Stimulated activated CD8-positive, alpha-beta memory T cell treated with anti-CD3 and anti-CD28 coated beads, Interleukin-4, amount 100 ng/mL, for 48 hours (primary cell): ENCODE results near the gene PRIM2.
"Not testable (repeated sequence)": the region's sequence is repeated elsewhere in the genome, so short reads cannot be mapped to it uniquely, and the experiment has no call there.

Experiments
- DNase-seq: peaks from one replicate; pipeline ENCODE4 v3.0.0-alpha.2; 2020

PRIM2 gene

GRCh38 chr6:57310095-57310816, 7.2 kb upstream of the PRIM2 start:
- not testable (repeated sequence) for DNase-seq

DNA sequence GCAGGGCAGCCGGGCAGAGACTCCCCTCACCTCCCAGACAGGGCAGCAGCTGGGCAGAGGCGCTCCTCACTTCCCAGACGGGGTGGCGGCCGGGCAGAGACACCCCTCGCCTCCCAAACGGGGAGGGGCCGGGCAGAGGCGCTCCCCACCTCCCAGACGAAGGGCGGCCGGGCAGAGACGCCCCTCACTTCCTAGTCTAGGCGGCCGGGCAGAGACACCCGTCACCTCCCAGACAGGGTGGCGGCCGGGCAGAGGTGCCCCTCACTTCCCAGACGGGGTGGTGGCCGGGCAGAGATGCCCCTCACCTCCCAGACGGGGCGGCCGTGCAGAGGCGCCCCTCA, 6.6 kb upstream of the PRIM2 start:
- no peak for DNase-seq

- not testable (repeated sequence) for DNase-seq
Observed at GRCh38 chr6:57311300-57312003, 6.0 kb upstream of the PRIM2 start.

DNA sequence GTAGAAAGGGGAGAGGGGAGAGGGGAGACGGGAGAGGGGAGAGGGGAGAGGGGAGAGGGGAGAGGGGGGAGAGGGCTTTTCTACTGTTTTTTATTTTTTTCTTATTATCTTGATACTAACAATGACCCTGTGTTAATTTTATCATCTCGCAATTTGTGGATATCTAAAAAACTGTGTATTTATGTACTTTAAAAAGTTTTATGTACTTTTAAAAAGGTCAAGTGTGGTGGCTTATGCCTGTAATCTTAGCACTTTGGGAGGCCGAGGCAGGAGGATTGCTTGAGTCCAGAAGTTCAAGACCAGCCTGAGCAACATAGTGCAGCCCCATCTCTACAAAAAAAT, 5.5 kb upstream of the PRIM2 start:
- DNase-seq = no peak

DNA sequence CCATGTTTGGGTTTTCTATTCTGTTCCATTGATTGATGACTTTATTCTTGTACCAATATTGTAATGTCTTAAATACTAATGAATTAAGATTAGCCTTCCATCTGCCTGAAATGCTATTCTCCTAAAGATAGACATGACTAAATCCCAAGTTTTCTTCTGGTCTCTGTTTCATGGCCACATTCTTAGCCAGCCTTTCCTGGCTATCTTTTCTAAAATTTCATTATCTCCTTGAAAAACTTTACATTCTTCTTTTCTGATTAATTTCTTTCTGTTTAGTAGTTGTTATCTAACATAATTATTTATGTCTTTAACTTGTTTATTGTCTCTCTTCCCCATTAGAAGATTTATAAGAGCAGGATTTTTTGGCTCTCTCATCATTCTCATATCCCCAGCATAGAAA, 4.4 kb upstream of the PRIM2 start:
- DNase-seq = no peak

DNA sequence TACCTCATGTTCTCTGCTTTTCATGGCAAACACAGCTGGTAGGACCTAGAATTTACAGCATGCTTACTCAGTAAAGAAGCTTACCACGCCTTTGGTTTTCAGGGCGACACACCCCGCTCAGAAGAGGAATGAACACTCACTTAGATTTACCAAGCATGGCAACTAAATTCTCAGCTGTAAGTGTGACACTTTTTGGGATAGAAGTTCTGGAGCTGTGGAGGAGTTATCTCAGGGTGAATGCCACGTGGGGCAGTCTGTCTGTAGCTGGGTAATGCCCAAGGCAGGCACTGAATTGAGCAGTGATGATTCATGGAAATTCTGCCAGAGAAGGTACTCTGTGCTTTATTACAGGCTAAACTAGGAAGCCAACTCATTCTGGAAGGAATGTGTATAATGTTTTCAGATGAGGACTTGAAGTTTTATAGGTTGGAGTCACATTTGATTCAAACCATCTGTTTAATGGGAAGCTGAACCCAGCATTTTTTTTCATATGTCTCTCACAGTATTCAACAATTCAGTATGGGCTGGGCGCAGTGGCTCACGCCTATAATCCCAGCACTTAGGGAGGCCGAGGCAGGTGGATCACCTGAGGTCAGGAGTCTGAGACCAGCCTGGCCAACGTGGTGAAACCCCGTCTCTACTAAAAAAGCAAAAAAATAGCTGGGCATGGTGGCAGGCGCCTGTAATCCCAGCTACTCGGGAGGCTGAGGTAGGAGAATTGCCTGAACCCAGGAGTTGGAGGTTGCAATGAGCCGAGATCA, 3.5 kb upstream of the PRIM2 start:
- no peak for DNase-seq

DNA sequence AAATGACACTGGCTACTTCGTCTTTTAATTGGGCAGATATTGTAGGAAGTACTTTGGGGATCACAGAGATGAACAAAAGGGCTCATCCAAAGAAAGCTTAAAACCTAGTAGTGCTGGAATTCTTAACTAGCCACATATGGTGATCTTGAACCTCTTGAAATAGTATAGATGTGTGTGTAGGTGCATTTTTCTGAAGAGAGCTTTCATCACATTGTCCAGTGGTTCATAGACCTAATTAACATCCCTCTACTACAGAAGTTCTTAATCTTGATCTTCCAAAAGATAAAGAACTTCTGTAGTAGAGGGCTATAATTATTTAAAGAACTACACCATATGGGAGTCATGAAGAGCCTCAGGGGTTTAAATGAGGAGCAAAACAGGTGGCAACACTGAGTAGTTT, 2.3 kb upstream of the PRIM2 start:
- no peak for DNase-seq

GRCh38 chr6:57315851-57316250, 1.6 kb upstream of the PRIM2 start:
- DNase-seq = no peak

- DNase-seq = peak; percentile 82
Observed at GRCh38 chr6:57316581-57317059, 810 bp upstream of the PRIM2 start.

DNA sequence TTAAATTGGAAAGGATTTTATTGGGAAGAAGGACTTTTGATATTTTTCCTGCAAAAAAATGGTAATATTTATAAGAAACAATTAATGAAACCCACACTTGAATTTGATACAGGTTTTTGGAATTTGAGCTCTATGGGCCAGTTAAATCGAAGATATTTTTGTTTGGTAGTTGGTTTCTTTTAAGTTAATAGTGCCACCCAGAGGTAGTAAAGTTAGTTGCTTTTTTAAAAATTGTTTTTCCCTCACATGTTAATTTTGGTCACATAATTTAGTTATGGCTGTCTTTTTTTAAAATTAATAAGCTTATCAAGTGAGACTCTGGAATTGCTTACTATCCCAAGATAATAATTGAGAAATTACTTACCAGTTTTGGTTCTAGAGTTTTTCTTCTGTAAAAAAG, 7.1 kb downstream of the PRIM2 start:
- DNase-seq = no peak

DNA sequence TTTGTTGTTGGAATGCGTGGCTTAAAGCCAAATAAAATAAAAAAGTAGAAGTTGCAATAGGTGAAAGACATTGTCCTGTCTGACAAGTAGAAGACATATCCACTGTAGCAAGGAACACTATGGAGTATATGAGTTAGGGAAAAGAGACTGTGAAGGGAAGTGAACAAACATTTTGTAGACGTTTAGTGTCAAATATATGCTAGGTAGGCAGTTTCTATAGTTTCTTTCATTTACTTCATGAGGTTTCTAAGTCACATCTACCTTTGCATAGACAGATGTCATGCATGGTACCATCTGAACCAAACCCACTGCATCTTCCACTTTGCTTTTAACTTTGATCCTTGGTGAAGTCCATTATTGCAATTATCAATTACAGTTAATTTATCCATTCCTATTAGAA, 9.9 kb downstream of the PRIM2 start:
- DNase-seq = no peak

DNA sequence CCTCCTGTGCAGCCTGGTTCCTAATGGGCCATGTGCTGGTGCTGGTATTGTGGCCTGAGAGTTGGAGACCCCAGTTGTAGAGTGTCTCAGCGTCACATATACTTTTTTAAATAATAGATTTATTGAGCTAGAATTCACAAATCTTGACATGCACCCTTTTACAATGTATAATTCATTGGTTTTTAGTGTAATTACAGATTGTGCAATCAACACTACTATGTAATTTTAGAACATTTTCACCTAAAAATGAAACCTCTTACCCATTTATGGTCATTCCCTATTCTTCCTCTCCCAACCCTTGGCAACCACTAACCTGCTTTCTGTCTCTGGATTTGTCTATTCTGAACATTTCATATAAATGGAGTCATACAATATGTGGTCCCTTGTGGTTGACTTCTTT, 10.6 kb downstream of the PRIM2 start:
- DNase-seq = no peak

- no peak for DNase-seq
Observed at GRCh38 chr6:57329933-57330332, 12.5 kb downstream of the PRIM2 start.

GRCh38 chr6:57342148-57342669, 24.8 kb downstream of the PRIM2 start:
- DNase-seq = no peak

DNA sequence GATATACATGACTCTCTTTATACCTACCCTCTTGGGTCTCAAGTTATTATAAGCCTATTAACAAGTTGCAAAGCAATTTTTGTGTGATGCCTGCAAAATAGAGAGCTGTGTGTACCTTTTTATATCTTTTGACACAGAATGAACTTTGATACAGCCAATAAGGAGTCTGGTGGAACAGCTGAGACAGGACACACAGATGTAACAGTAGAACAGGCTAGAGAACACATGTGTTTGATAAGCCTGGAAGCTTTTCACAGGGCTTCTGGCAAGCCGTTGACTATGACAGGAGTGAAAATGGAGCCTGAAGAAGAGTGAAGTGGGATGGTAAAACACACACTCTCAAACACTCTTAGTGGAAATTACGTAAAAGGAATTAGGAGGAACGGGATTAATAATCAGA, 25.9 kb downstream of the PRIM2 start:
- not testable (repeated sequence) for DNase-seq

DNA sequence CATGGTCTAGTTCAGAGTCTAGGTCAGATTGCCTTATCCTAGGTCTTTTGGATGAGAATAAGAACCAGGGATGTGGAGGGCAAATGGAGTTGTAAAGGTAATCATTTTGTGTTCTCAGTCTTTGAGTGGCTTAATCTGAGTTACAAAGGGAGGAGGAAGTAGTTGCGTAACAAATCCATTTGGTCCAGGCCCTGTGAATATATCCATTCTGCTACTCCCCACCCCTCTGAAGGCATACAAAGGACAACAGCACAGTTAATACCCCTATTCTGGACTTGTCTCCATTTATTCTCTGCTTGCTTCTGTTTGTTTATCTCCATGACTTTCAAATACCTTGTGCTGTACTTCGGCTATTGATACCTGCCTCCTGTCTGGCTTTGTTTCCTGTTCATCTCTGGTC, 29.3 kb downstream of the PRIM2 start:
- DNase-seq = not testable (repeated sequence)

- DNase-seq = not testable (repeated sequence)
Observed at GRCh38 chr6:57347597-57347996, 30.2 kb downstream of the PRIM2 start.

GRCh38 chr6:57350443-57350842, 33.0 kb downstream of the PRIM2 start:
- not testable (repeated sequence) for DNase-seq

DNA sequence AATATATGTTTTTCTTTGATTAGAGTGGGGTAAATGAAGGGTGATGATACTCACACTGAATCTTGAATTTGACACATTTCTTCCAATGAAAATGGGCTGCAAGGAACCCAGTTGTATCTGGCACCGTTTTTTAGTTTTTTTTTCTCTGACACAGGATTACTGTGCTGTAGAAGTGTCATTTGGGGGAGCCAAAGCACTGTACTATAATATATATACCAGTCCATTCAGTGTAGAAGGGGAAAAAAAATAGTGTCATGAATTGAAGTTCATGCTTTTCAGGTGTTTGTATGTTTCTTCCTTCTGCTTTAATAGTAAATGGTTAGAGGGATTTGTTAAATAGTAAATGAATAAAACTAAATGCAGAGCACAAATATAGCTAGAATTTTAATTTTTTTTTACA, 35.2 kb downstream of the PRIM2 start:
- DNase-seq = not testable (repeated sequence)

DNA sequence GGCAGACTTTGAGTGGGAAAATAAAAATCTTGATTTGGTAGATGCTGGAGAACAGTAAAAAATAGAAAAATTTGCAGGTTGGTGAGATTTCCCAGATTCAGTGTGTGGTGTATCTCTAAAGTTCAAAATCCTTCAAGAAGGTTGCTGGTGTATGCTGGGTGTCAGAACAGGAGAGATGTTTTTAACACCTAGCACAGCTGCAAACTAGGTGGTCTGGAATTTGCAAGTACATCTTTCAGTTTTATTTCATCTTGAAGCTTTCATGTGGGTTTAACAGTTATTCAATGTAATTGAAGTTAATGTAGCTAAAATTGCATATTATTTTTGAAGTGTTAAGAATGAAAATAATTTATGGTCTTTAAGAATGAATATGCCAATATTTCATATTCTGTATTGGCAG, 40.9 kb downstream of the PRIM2 start:
- DNase-seq = not testable (repeated sequence)

DNA sequence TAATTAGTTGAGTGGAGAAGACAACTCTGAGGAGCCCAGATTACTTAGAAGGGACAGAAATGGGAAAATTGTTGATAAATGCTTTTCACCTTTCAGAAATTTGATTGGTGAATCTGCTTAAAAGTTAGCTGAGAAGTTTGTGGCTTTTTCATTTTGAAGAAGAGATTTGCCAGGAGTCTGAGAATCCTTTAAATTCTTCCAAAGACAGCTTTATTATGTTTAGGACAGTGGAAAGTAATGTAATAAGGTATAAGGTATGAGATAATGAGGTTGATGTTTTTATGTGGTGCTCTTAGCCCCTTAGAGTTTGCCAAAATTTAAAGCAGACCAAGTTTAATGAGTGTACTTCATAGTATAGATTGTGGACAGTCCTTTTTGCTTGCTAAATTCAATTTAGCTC, 42.3 kb downstream of the PRIM2 start:
- not testable (repeated sequence) for DNase-seq

- not testable (repeated sequence) for DNase-seq
Observed at GRCh38 chr6:57362340-57362739, 44.9 kb downstream of the PRIM2 start.

GRCh38 chr6:57365076-57365583, 47.7 kb downstream of the PRIM2 start:
- DNase-seq = not testable (repeated sequence)
